Activated B cell treated with CpG ODN at 0.5 μM for 24 hours (primary cell): ENCODE results near the gene BTBD9. TPM values are rescaled to one million over a fixed set of nuclear protein-coding genes. Genes with fewer than 3 reads are reported as not detected.

Source experiments
- ATAC-seq: fragments of 200-7000 bp; cut with Tn5 transposase; one replicate; pipeline ENCODE4 v1.10.0; 2021; ENCODE audit warnings: low read depth, mild to moderate bottlenecking, moderate library complexity
- CTCF ChIA-PET: fragments of 350-600 bp; sonication (Branson Sonifier 250); formaldehyde crosslinking; loops from one replicate; lab custom pipeline; 2021; ENCODE audit warnings: antibody characterized with exemption; lab: Charles Lee
- POLR2A ChIA-PET: fragments of 350-600 bp; sonication (Branson Sonifier 250); formaldehyde crosslinking; loops from one replicate; lab custom pipeline; 2021; ENCODE audit warnings: antibody characterized with exemption; lab: Charles Lee
- DNase-seq: peaks from one replicate; pipeline ENCODE4 v3.0.0; 2022
- H3K27ac Mint-ChIP-seq: one replicate; pipeline ENCODE4 v1.8.0; 2020; ENCODE audit warnings: mixed read lengths
- H3K27me3 Mint-ChIP-seq: one replicate; pipeline ENCODE4 v1.8.0; 2021; ENCODE audit warnings: mixed read lengths
- H3K36me3 Mint-ChIP-seq: one replicate; pipeline ENCODE4 v1.8.0; 2021; ENCODE audit warnings: low read depth, mixed read lengths
- H3K4me1 Mint-ChIP-seq: one replicate; pipeline ENCODE4 v1.8.0; 2021; ENCODE audit warnings: mixed read lengths
- H3K4me3 Mint-ChIP-seq: one replicate; pipeline ENCODE4 v1.8.0; 2020; ENCODE audit warnings: mild to moderate bottlenecking, mixed read lengths
- H3K9me3 Mint-ChIP-seq: one replicate; pipeline ENCODE4 v1.8.0; 2020; ENCODE audit warnings: mixed read lengths
- CTCF ChIP-seq: fragments of 200-600 bp; IDR thresholded peaks from one replicate; pipeline ENCODE4 v1.8.0; 2022; ENCODE audit warnings: antibody characterized with exemption, mild to moderate bottlenecking
- intact Hi-C: fragments of 100-400 bp; cut with micrococcal nuclease; formaldehyde crosslinking; loops from one replicate; pipeline ENCODE4 v1.15.1; 2024
- total RNA-seq: library from RNA; stranded (reverse); gene quantifications from 2 replicates; pipeline ENCODE4 v1.2.3, GENCODE V29; 2022

Gene BTBD9
- total RNA-seq, 1 donor from 2014 or later = 25.7 TPM

- no peaks in the 10 kb centered on the region for H3K9me3 Mint-ChIP-seq
- H3K27me3 Mint-ChIP-seq = no peaks in the 10 kb centered on the region
- H3K4me1 Mint-ChIP-seq = no peaks in the 10 kb centered on the region
- ATAC-seq (no peak), DNase-seq (no peak)
- H3K36me3 Mint-ChIP-seq = peaks cover 17% of the 10 kb centered on the region
- TF ChIP-seq CTCF = no peak
- no peak overlapping the region for H3K27ac Mint-ChIP-seq
- ChIA-PET POLR2A (no interaction called here), CTCF (no interaction called here)
- H3K4me3 Mint-ChIP-seq = no peak overlapping the region
- intact Hi-C loops = no loop called here
These were observed 476.3 kb downstream of the BTBD9 start for GRCh38 chr6:38163186-38164130.

GRCh38 chr6:38162493-38163185 lies 477.1 kb downstream of the BTBD9 start:
- intact Hi-C loops = no loop called here
- no peak overlapping the region for H3K27ac Mint-ChIP-seq
- H3K4me1 Mint-ChIP-seq = no peaks in the 10 kb centered on the region
- TF ChIP-seq CTCF = no peak
- CTCF ChIA-PET = no interaction called here
- POLR2A ChIA-PET = no interaction called here
- H3K36me3 Mint-ChIP-seq = peaks cover 19% of the 10 kb centered on the region
- ATAC-seq (no peak), DNase-seq (no peak)
- no peak overlapping the region for H3K4me3 Mint-ChIP-seq
- H3K27me3 Mint-ChIP-seq = no peaks in the 10 kb centered on the region
- H3K9me3 Mint-ChIP-seq = no peaks in the 10 kb centered on the region

- Mint-ChIP-seq H3K9me3 (no peaks in the 10 kb centered on the region), H3K36me3 (peaks cover 19% of the 10 kb centered on the region), H3K4me3 (no peak overlapping the region), H3K27ac (no peak overlapping the region), H3K4me1 (no peaks in the 10 kb centered on the region), H3K27me3 (no peaks in the 10 kb centered on the region)
- ChIA-PET CTCF (no interaction called here), POLR2A (no interaction called here)
- ATAC-seq (no peak), DNase-seq (no peak)
- no peak for TF ChIP-seq CTCF
- intact Hi-C loops = no loop called here
These were observed 477.8 kb downstream of the BTBD9 start for GRCh38 chr6:38161754-38162492.

- no peak overlapping the region for H3K27ac Mint-ChIP-seq
- no peak overlapping the region for H3K4me3 Mint-ChIP-seq
- CTCF ChIA-PET = no interaction called here
- POLR2A ChIA-PET = no interaction called here
- TF ChIP-seq CTCF = no peak
- ATAC-seq = no peak
- DNase-seq = no peak
- no peaks in the 10 kb centered on the region for H3K4me1 Mint-ChIP-seq
- peaks cover 19% of the 10 kb centered on the region for H3K36me3 Mint-ChIP-seq
- no peaks in the 10 kb centered on the region for H3K9me3 Mint-ChIP-seq
- H3K27me3 Mint-ChIP-seq = no peaks in the 10 kb centered on the region
- intact Hi-C loops = no loop called here
These were observed 478.4 kb downstream of the BTBD9 start for GRCh38 chr6:38161331-38161730.

- CTCF ChIA-PET = no interaction called here
- TF ChIP-seq CTCF = no peak
- Mint-ChIP-seq H3K27me3 (no peaks in the 10 kb centered on the region), H3K9me3 (no peaks in the 10 kb centered on the region), H3K4me1 (no peaks in the 10 kb centered on the region), H3K27ac (no peak overlapping the region), H3K4me3 (no peak overlapping the region), H3K36me3 (peaks cover 19% of the 10 kb centered on the region)
- ATAC-seq (no peak), DNase-seq (no peak)
- intact Hi-C loops = no loop called here
- POLR2A ChIA-PET = no interaction called here
These were observed 478.9 kb downstream of the BTBD9 start for GRCh38 chr6:38160831-38161230.
